ENCODE results near the gene TRIM10.
"Not testable (repeated sequence)": the region's sequence is repeated elsewhere in the genome, so short reads cannot be mapped to it uniquely, and the experiment has no call there.

Gene TRIM10

GRCh38 chr6:30155520-30156261 is 5.3 kb downstream of the TRIM10 start:
- intact Hi-C loops (cut with DNase I): no loop called here
- DNase-seq: no peak

- intact Hi-C loops (cut with DNase I): no loop called here
Observed at GRCh38 chr6:30154709-30155519, 6.1 kb downstream of the TRIM10 start.

GRCh38 chr6:30154061-30154460 is 7.0 kb downstream of the TRIM10 start:
- intact Hi-C loops (cut with DNase I): no loop called here
- no peak for DNase-seq

More at GRCh38 chr6:30154709-30155519, 6.1 kb downstream of the TRIM10 start:
- no peak for DNase-seq

GRCh38 chr6:30152910-30153610 is 8.0 kb downstream of the TRIM10 start:
- intact Hi-C loops (cut with DNase I): no loop called here
- no peak for DNase-seq

- intact Hi-C loops (cut with DNase I): no loop called here
- no peak for DNase-seq
Observed at GRCh38 chr6:30152016-30152673, 8.9 kb downstream of the TRIM10 start.

GRCh38 chr6:30151580-30151979 is 9.4 kb downstream of the TRIM10 start:
- intact Hi-C loops (cut with DNase I): no loop called here
- DNase-seq: no peak

GRCh38 chr6:30150671-30151395 is 10.2 kb downstream of the TRIM10 start:
- intact Hi-C loops (cut with DNase I): no loop called here
- no peak for DNase-seq

- intact Hi-C loops (cut with DNase I): no loop called here
- DNase-seq: no peak
Observed at GRCh38 chr6:30149858-30150550, 11.0 kb downstream of the TRIM10 start.

- intact Hi-C loops (cut with DNase I): no loop called here
Observed at GRCh38 chr6:30149234-30149633, 11.8 kb downstream of the TRIM10 start.

GRCh38 chr6:30147096-30147495 is 13.9 kb downstream of the TRIM10 start:
- intact Hi-C loops (cut with DNase I): no loop called here
- DNase-seq: no peak

More at GRCh38 chr6:30149234-30149633, 11.8 kb downstream of the TRIM10 start:
- no peak for DNase-seq

- intact Hi-C loops (cut with DNase I): no loop called here
- DNase-seq: no peak
Observed at GRCh38 chr6:30145818-30146217, 15.2 kb downstream of the TRIM10 start.

- DNase-seq: no peak
- intact Hi-C loops (cut with DNase I): no loop called here
Observed at GRCh38 chr6:30144811-30145210, 16.2 kb downstream of the TRIM10 start.

- DNase-seq: no peak
- intact Hi-C loops (cut with DNase I): no loop called here
Observed at GRCh38 chr6:30143780-30144179, 17.2 kb downstream of the TRIM10 start.

GRCh38 chr6:30142665-30143064 is 18.3 kb downstream of the TRIM10 start:
- intact Hi-C loops (cut with DNase I): no loop called here
- no peak for DNase-seq

- intact Hi-C loops (cut with DNase I); DNase-seq: not testable (repeated sequence)
Observed at GRCh38 chr6:30140240-30140639, 20.8 kb downstream of the TRIM10 start.

- intact Hi-C loops (cut with DNase I): no loop called here
- no peak for DNase-seq
Observed at GRCh38 chr6:30136570-30137286, 24.3 kb downstream of the TRIM10 start.

GRCh38 chr6:30135757-30136156 is 25.3 kb downstream of the TRIM10 start, which contains the start of gene TRIM40:
TRIM40 (plus strand) TSS chr6:30136140; CDS start chr6:30137037, 897 bp downstream.
- intact Hi-C loops (cut with DNase I): loop anchor here (2.0 kb wide), 1 partner anchor 65 kb away; no protein-coding TSS in a partner anchor
- no peak for DNase-seq

GRCh38 chr6:30135147-30135546 is 25.9 kb downstream of the TRIM10 start:
- intact Hi-C loops (cut with DNase I): loop anchor here (2.0 kb wide), 1 partner anchor 64 kb away; no protein-coding TSS in a partner anchor
- DNase-seq: no peak

All from posterior cingulate gyrus (tissue), 11 donors.